Bronchial epithelial cell (primary cell): ENCODE data around the gene GBA3. TPM values are rescaled to one million over a fixed set of nuclear protein-coding genes. Genes with fewer than 3 reads are reported as not detected.

Experiments
- DNase-seq: peaks from one replicate; pipeline ENCODE4 v3.0.0-alpha.2; 2010; ENCODE audit warnings: low read depth
- FAIRE-seq: peaks from 2 replicates; lab custom pipeline; 2011; peaks lifted over from hg19 to GRCh38; lab: Jason Lieb, UNC
- H3K27me3 ChIP-seq: 2 replicates; pipeline ENCODE4 v1.5.1; 2011; ENCODE audit warnings: low read length; ENCODE audit not compliant: control insufficient read depth, insufficient read depth
- H3K36me3 ChIP-seq: 2 replicates; pipeline ENCODE4 v1.5.1; 2011; ENCODE audit warnings: low read length; ENCODE audit not compliant: control insufficient read depth, insufficient read depth
- H3K4me3 ChIP-seq: 2 replicates; pipeline ENCODE4 v1.5.1; 2011; ENCODE audit warnings: mild to moderate bottlenecking, low read depth, low read length, control low read depth
- total RNA-seq: library from RNA; depleted of rRNA; stranded (reverse); fragments of >200 nt; gene quantifications from 2 replicates; pipeline ENCODE4 v1.2.1, GENCODE V29; 2014
- TF ChIP-seq, protein P1 (sequence below): IDR thresholded peaks from 2 replicates; pipeline ENCODE4 v1.5.1; 2011; ENCODE audit warnings: mild to moderate bottlenecking, moderate library complexity, low read length, control low read depth, inconsistent platforms; ENCODE audit not compliant: insufficient read depth, severe bottlenecking

GBA3 gene
- total RNA-seq, 1 donor from 2014 or later: under 0.01 TPM

DNA sequence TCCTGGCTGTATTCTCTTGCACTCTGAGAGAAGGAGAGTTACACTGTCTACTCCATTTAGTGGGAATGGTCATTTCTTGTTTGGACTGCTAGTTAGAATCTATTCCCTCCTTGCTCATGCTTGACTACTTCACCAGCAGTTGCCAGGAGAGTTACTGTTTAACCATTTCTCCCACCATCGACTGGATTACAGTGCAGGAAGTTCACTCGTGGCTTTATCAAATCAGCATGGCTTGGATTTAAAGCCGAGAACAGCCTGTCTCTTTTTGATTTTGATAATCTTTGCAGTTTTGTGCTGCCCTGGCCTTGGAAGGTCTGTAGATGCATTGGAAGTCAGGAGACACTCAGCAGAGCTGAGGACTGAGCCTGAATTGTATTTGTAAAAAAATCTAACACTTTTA lies 3.2 kb downstream of the GBA3 start:
- no peaks in the 10 kb centered on the region for H3K27me3 ChIP-seq
- FAIRE-seq (no peak), DNase-seq (no peak)
- H3K4me3 ChIP-seq: no peak overlapping the region
- TF ChIP-seq, protein P1, sequence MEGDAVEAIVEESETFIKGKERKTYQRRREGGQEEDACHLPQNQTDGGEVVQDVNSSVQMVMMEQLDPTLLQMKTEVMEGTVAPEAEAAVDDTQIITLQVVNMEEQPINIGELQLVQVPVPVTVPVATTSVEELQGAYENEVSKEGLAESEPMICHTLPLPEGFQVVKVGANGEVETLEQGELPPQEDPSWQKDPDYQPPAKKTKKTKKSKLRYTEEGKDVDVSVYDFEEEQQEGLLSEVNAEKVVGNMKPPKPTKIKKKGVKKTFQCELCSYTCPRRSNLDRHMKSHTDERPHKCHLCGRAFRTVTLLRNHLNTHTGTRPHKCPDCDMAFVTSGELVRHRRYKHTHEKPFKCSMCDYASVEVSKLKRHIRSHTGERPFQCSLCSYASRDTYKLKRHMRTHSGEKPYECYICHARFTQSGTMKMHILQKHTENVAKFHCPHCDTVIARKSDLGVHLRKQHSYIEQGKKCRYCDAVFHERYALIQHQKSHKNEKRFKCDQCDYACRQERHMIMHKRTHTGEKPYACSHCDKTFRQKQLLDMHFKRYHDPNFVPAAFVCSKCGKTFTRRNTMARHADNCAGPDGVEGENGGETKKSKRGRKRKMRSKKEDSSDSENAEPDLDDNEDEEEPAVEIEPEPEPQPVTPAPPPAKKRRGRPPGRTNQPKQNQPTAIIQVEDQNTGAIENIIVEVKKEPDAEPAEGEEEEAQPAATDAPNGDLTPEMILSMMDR: no peak
- no peaks in the 10 kb centered on the region for H3K36me3 ChIP-seq

DNA sequence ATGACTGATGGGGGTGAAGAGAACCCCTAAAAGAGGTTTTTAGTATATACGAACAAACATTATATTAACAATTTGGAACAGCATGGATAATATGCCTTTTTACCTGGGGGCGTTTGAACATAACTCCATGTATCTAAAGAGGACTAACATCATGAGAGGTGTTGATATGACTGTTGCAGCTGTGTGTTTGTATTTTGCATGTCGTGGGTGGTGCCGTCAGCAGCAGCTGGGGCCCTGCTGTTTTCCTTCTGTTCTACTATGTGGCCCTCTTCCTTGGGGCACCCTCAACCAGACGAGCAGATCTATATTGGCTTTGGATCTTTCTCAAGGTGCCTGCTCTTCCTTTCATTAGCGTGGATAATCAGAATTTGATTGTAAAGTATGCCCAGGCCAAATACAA lies 11.2 kb downstream of the GBA3 start:
- TF ChIP-seq, protein P1: no peak
- Histone ChIP-seq H3K36me3 (no peaks in the 10 kb centered on the region), H3K27me3 (no peaks in the 10 kb centered on the region), H3K4me3 (no peak overlapping the region)
- DNase-seq (no peak), FAIRE-seq (no peak)

DNA sequence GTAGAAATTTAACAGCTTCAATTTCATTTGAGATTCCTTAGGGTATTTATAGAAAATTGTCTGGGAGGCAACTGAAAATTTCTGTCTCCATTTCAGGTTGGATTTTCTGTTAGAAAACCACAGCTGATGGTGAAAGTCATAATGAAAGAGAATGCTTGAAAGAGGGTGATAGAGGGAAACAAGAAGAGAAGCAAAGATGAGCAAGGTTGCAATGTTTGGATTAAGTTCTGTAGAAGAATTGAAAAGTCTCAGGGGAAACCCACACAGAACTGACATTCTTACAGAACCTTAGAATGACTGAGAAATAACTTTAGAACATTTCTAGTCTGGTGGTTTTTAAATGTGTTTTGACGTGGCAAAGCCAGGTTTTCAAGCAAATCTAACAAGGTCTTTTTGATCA lies 14.7 kb downstream of the GBA3 start:
- TF ChIP-seq, protein P1: no peak
- no peak for FAIRE-seq
- Histone ChIP-seq H3K27me3 (no peaks in the 10 kb centered on the region), H3K36me3 (no peaks in the 10 kb centered on the region), H3K4me3 (no peak overlapping the region)
- DNase-seq: no peak

DNA sequence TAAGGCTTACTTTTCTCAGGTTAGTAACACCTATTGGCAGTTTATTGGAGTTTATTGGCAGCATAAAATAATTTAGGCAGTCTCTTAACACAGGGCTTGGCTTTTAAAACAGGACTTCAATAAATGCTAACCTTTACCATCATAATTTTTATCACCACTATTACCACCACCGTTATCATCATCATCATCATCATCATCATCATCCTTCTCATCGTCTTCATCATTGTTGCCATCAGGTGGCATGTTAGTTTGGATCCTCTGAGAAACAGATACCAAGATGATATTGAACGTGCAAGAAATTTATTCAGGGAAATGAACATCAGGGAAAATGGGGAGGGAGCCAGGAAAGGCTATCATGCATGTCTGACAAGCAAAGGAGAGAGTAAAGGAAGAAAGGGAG lies 16.2 kb downstream of the GBA3 start:
- Histone ChIP-seq H3K36me3 (no peaks in the 10 kb centered on the region), H3K4me3 (no peak overlapping the region), H3K27me3 (no peaks in the 10 kb centered on the region)
- no peak for FAIRE-seq
- TF ChIP-seq, protein P1: no peak
- DNase-seq: no peak

DNA sequence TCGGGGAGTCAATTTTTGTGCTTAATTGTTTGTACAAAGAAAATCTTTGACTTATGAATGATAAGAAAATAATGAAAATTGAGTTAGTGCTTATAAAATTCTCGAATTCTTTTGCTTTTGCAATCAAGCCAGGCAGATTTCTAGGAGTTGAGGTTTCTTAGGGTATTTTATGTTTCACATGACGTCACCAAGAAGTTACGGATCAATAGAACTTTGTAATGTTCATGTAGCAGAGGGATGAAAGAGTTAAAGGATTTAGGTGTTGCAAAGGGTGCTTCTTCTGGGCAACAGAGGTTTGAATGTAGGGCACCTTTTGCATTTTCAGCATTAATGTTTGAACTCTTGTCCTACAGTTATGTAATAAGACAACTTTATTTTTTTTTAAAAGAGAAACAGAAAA lies 19.4 kb downstream of the GBA3 start:
- H3K4me3 ChIP-seq: no peak overlapping the region
- H3K27me3 ChIP-seq: no peaks in the 10 kb centered on the region
- FAIRE-seq (no peak), DNase-seq (no peak)
- TF ChIP-seq, protein P1: no peak
- H3K36me3 ChIP-seq: no peaks in the 10 kb centered on the region

- no peak overlapping the region for H3K4me3 ChIP-seq
- FAIRE-seq: no peak
- no peak for DNase-seq
Measured at GRCh38 chr4:22712529-22712928, 19.8 kb downstream of the GBA3 start.

More at GRCh38 chr4:22712529-22712928, 19.8 kb downstream of the GBA3 start:
- Histone ChIP-seq H3K27me3 (no peaks in the 10 kb centered on the region), H3K36me3 (no peaks in the 10 kb centered on the region)
- TF ChIP-seq, protein P1: no peak
